ENCODE data around the gene BICDL1.

Gene BICDL1

DNA sequence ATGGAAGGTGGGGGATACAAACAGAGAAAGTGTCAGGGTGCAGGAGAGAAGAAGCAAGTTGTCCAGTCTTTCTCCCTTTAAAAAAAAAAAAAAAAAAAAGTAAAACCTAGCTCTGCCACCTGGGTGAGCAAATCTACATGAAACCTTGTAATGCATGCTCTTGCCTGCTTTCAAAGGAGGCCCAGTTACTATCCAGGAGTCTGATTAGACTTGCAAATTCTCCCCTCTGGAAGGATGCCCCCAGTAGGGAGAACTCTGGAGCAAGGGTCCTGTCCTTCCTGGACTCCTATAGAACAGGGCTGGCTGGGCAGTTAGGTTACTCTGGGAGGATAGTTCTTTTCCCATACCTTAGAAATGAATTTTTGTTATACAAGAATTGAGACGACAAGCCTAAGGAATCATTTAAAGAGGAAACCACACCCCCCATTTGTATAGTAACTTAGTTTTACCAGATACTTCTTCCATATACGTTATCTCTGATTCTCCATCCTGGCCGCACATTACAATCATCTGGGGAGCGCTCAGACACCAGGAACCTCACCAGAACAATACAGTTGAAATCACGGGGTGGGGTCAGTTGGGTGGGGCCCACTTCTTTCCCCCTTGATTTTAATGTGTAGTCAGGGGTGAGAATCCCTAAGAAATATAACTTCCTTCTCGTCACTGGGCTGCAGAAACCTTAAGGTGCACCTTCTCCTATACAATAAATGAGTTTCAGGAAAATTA is 97.0 kb downstream of the BICDL1 start:
- ATAC-seq (replicated peaks) (no peak), DNase-seq (no peak)
- peak overlapping the region; percentile 80 to 93 for H3K27ac Mint-ChIP-seq
- H3K4me3 Mint-ChIP-seq: peak overlapping the region in 1 of 2 donors; percentile 72
- H3K36me3 Mint-ChIP-seq (ENCODE audit: insufficient read depth): peaks cover 47% of the 10 kb centered on the region
- no peaks in the 10 kb centered on the region for H3K9me3 Mint-ChIP-seq
- no peaks in the 10 kb centered on the region for H3K27me3 Mint-ChIP-seq
- H3K4me1 Mint-ChIP-seq (ENCODE audit: low read depth in 2 of 2): peaks cover 10 to 19% of the 10 kb centered on the region in 2 donors

DNA sequence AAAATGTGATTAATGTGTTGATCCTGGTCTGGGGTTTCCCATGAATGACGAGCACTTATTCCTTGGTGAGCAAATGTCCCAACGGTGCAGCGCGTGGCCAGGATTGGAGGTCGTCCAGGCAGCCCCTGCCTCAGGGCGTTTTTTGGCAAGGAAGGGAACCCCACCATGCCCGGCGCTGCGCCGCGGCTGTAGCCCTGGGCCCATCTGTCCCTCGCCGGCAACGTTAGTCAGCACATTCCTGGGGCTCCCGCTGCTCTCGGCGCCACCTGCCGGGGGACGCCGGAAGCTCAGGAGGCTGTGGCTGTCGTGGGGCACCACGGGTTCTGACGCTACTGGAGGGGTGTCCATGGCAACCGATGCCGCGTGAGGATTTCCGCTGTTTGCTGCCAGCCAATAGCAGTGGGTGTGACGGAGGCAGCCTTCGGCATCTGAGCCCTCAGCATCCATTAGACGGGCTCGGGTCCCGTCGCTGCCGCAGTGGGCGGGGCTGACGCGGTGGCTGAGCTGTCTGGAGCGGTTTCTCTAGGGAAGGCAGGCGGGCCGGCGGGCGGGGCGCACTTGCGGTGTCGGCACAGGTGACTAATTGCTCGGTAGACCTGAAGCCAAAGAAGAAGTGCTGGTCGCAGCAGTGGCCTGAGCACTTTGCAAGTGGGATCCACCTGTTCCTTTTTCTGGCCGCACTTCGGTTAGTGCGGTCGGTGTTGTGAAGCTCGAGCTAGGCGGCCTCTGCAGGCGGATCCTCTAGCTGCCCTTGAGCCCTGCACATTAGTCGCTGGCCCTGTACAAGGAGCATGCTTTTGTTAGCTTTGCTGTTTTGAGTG is 98.0 kb downstream of the BICDL1 start:
- DNase-seq (peak; percentile 99 to 100 (median 99)), ATAC-seq (replicated peaks) (peak; percentile 92)
- peaks cover 13 to 23% of the 10 kb centered on the region in 2 donors for H3K4me1 Mint-ChIP-seq (ENCODE audit: low read depth in 2 of 2)
- H3K36me3 Mint-ChIP-seq (ENCODE audit: insufficient read depth): peaks cover 39% of the 10 kb centered on the region
- peak overlapping the region; percentile 72 to 76 for H3K4me3 Mint-ChIP-seq
- no peaks in the 10 kb centered on the region for H3K27me3 Mint-ChIP-seq
- peak overlapping the region; percentile 80 to 93 for H3K27ac Mint-ChIP-seq
- H3K9me3 Mint-ChIP-seq: no peaks in the 10 kb centered on the region

DNA sequence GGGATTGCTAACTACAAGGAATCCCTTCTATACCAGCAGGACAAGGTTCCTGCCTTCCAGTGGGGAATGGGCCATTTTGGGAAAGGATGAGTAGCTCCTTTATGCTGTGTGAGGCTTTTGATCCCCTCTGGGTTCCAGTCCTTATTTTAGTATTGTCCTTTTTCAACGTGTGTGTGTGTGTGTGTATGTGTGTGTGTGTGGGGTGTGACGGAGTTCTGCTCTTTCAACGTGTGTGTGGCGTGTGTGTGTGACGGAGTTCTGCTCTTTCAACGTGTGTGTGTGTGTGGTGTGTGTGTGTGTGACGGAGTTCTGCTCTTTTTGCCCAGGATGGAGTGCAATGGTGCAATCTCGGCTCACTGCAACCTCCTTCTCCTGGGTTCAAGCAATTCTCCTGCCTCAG is 100.1 kb downstream of the BICDL1 start:
- Mint-ChIP-seq H3K9me3 (no peaks in the 10 kb centered on the region), H3K36me3 (ENCODE audit: insufficient read depth) (peaks cover 28% of the 10 kb centered on the region), H3K27ac (no peak overlapping the region), H3K27me3 (no peaks in the 10 kb centered on the region), H3K4me1 (ENCODE audit: low read depth in 2 of 2) (peaks cover 14 to 23% of the 10 kb centered on the region in 2 donors), H3K4me3 (no peak overlapping the region)
- no peak for ATAC-seq (replicated peaks)
- DNase-seq: no peak

DNA sequence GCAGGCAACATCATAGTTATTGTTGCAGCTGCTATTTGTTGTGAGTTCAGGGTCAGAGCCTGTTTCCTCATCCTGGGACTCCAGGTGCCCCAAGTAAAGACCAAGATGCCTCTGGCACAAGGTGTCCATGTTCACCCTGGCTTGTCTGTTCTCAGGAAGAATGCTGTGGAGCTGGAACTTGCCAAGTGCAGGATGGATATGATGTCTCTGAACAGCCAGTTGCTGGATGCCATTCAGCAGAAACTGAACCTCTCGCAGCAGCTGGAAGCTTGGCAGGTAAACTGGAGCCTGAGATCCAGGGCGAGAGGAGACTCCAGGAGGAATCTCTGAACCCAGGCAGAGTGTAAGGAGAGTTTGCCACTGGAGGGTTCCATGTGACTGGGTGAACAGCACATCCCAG is 100.8 kb downstream of the BICDL1 start:
- Mint-ChIP-seq H3K9me3 (no peaks in the 10 kb centered on the region), H3K4me1 (ENCODE audit: low read depth in 2 of 2) (peaks cover 15 to 21% of the 10 kb centered on the region in 2 donors), H3K27ac (no peak overlapping the region), H3K36me3 (ENCODE audit: insufficient read depth) (peaks cover 27% of the 10 kb centered on the region), H3K27me3 (no peaks in the 10 kb centered on the region), H3K4me3 (no peak overlapping the region)
- DNase-seq: no peak
- ATAC-seq (replicated peaks): no peak

DNA sequence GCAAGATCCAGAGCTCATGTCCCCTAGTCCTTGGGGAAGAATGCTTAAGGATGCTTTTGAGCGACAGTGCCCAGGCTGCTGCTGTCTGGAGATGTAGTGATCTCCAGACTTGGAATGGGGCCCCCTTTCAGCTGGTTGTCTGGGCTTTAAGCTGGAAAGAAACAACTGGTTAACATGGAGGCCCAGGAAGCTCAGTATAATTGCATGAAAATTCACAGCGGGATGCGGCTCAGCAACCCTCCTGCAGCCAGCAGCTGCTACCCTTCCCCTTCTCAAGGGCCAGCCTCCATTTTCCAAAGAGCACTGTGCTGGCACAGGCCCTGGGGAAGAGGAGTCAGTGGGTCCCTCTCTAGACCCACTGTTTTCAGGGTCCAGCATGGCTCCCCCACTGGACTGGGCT is 101.2 kb downstream of the BICDL1 start:
- Mint-ChIP-seq H3K4me3 (no peak overlapping the region), H3K27me3 (no peaks in the 10 kb centered on the region), H3K4me1 (ENCODE audit: low read depth in 2 of 2) (peaks cover 16 to 19% of the 10 kb centered on the region in 2 donors), H3K27ac (peak overlapping the region in 1 of 2 donors; percentile 19), H3K9me3 (no peaks in the 10 kb centered on the region), H3K36me3 (ENCODE audit: insufficient read depth) (peaks cover 24% of the 10 kb centered on the region)
- DNase-seq (no peak), ATAC-seq (replicated peaks) (no peak)

DNA sequence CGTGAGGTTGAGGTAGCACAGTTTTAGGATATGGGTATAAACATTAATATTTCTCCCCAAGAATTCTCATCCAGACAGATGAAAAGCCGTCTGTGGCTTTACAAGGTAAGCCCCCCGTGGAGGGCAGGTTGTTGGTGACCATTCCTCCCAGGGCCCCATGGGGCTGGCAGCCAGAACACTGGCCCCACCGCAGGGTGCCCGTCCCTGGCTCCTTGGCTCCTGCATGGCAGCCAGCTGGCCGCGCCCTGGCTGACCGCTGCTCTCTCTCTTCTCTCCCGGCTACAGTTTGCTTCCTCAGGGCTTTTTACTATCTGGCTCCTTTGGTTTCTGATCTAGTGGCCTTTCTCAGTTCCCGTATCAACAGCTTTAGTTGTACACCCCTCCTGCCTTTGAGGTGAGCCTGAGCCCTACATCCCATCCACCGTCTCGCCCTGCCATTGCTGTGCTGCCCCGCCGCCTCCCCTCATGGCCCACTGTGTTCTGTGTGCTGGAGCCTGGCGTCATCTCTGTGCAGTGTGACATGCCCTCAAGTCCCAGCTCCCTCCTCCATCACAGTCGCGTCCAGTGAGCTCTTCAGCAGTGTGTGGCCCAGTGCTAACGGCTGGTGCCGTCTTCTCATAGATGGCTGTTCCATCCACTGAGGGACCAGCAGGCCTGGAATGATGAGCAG is 101.7 kb downstream of the BICDL1 start:
- Mint-ChIP-seq H3K4me1 (ENCODE audit: low read depth in 2 of 2) (peaks cover 16 to 19% of the 10 kb centered on the region in 2 donors), H3K27me3 (no peaks in the 10 kb centered on the region), H3K27ac (peak overlapping the region; percentile 57 to 88), H3K36me3 (ENCODE audit: insufficient read depth) (peaks cover 25% of the 10 kb centered on the region), H3K4me3 (no peak overlapping the region), H3K9me3 (no peaks in the 10 kb centered on the region)
- ATAC-seq (replicated peaks) (no peak), DNase-seq (no peak)

DNA sequence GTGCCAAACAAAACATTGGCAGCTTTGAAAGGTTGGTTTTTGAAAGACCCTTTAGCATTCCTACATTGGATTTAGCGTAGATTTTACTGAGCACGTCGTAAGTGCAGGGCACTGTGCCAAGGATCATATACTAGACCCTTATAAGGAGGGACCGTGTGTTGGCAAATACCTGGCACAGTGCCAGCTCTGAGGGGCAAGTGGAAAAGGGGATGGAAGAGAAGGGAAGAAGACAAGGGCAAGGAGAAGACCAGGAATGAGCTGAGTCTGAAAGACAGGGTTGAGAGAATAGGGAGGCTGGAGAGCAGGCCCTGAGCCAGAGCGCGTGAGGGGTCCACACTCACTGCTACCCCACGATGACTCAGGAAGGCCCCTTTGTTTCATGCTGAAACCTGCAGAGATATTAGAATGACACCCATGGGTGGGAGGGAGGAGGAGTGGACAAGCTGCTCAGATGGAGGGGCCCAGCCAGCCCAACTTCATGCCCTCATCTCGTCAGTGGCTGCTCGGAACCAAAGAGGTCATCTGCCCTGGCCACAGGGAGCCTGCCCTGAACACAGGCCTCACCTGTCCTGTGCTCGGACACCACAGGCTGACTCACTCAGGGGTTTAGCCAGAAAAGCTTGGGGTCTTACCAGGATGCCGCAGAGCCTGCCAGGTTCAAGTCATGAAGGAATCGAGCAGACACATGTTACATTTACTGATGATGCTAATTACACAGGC is 102.5 kb downstream of the BICDL1 start:
- H3K27me3 Mint-ChIP-seq: no peaks in the 10 kb centered on the region
- DNase-seq: no peak

DNA sequence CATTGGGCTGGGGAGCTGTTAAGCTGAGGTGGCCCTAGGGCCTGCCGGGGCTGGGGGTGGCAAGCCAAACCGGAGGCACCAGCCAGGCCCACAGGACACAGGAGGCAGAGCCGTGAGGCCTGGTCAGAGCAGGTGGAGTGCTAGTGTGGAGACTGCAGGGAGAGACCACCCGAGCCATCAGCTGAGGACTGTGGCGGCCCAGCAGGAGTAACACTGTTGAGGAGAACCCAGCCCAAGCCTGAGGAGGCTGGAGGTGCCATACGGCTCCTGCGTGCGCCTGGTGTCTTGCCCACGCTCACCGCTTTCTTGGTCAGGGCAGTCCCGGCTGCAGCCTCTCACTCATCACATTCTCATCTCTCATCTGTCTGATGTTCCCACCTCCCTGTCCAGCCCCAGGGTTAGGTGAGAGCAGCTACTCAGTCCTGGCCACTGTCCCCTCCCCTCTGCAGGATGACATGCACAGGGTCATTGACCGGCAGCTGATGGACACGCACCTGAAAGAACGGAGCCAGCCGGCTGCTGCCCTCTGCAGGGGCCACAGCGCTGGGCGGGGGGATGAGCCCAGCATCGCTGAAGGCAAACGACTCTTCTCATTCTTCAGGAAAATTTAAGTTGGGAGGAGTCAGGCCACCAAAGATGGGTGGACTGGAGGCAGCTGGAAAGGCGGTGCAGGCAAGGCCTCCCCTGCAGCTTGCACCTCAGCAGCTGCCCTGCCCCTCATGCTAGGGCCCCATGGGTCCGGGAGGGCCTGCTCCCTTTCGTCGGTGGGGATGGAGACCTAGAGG is 103.7 kb downstream of the BICDL1 start:
- ATAC-seq (replicated peaks) (no peak), DNase-seq (no peak)
- no peaks in the 10 kb centered on the region for H3K9me3 Mint-ChIP-seq
- peaks cover 38% of the 10 kb centered on the region for H3K36me3 Mint-ChIP-seq (ENCODE audit: insufficient read depth)
- peak overlapping the region in 1 of 2 donors; percentile 74 for H3K27ac Mint-ChIP-seq
- peaks cover 4 to 6% of the 10 kb centered on the region in 2 donors for H3K4me1 Mint-ChIP-seq (ENCODE audit: low read depth in 2 of 2)
- H3K4me3 Mint-ChIP-seq: no peak overlapping the region
- H3K27me3 Mint-ChIP-seq: no peaks in the 10 kb centered on the region

More for the DNA sequence above, 102.5 kb downstream of the BICDL1 start:
- Mint-ChIP-seq H3K9me3 (no peaks in the 10 kb centered on the region), H3K27ac (peak overlapping the region; percentile 57 to 88), H3K36me3 (ENCODE audit: insufficient read depth) (peaks cover 33% of the 10 kb centered on the region), H3K4me1 (ENCODE audit: low read depth in 2 of 2) (peaks cover 15 to 16% of the 10 kb centered on the region in 2 donors), H3K4me3 (no peak overlapping the region)
- ATAC-seq (replicated peaks): no peak

DNA sequence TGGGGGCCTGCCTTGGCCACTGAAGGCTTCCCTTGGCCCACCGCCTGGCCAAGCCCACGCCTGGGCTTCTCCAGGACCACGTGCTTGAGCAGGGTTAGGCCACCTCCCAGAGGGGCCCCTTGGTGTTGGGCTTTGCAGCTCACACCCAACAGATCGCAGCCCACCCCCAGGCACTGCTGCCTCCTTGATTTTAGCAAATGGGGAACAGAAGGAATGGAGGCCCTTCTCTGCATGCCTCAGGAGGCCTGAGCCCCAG is 104.2 kb downstream of the BICDL1 start:
- ATAC-seq (replicated peaks) (no peak), DNase-seq (no peak)
- no peaks in the 10 kb centered on the region for H3K27me3 Mint-ChIP-seq
- peaks cover 43% of the 10 kb centered on the region for H3K36me3 Mint-ChIP-seq (ENCODE audit: insufficient read depth)
- peak overlapping the region; percentile 74 to 75 for H3K27ac Mint-ChIP-seq
- H3K4me1 Mint-ChIP-seq (ENCODE audit: low read depth in 2 of 2): peaks cover 4 to 6% of the 10 kb centered on the region in 2 donors
- H3K9me3 Mint-ChIP-seq: no peaks in the 10 kb centered on the region
- no peak overlapping the region for H3K4me3 Mint-ChIP-seq

DNA sequence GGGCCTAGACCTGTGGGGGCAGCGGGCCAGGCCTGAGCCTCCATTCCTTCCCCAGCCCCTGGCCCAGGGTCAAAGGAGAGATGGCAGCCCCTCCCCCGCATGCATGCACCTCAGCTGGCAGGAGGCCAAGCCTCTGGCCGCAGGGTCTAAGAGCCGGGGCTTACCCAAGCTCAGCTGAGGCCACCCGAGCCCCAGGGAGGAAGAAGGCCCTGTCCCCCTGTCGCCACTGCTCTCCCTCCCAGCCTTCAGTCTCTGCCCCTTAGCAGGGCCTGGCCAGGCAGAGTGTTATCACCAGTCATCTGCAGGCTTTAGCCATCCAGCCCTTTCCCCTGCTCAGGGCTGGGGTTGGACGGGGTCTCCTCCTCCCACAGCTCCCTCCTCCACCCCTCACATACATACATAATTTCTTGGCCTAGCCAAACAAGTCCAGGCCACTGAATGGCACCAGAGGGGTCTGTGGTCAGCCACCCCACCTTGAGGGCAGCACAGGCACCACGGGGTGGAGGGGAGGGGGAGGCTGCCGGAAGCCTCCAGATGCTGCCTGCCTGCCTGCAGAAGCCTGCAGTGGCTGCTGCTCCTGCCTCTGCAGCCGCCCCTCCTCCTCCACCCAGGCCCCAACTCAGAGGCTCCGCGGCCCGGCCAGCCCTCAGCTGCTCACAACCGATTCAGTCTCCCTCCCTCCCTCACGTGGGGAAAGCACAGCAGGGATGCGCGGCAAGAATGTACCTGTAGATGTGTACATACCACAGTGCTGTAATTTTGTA is 104.7 kb downstream of the BICDL1 start:
- peak overlapping the region; percentile 74 to 75 for H3K27ac Mint-ChIP-seq
- no peak for ATAC-seq (replicated peaks)
- no peaks in the 10 kb centered on the region for H3K9me3 Mint-ChIP-seq
- H3K4me1 Mint-ChIP-seq (ENCODE audit: low read depth in 2 of 2): peaks cover 4 to 6% of the 10 kb centered on the region in 2 donors
- DNase-seq: no peak
- H3K4me3 Mint-ChIP-seq: no peak overlapping the region
- peaks cover 48% of the 10 kb centered on the region for H3K36me3 Mint-ChIP-seq (ENCODE audit: insufficient read depth)
- no peaks in the 10 kb centered on the region for H3K27me3 Mint-ChIP-seq

DNA sequence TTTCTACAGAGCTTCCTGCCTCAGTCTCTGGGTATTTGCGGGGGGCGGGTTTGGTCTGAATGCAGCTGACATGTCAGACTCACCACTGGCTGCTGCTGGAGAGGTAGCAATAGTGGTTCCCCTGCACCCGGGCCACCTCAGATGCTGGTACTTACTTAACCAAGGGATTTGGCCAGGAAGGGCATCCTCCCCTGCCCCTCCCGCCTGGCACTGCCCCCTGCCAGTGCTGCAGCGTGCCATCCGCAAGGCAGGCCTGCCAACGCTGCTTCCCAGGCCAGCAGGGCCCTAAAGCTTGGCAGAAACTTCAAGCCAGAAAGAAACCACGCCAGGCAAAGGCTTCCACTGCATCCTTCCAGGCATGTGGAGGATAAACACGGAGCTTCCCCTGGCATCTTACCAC is 105.4 kb downstream of the BICDL1 start:
- Mint-ChIP-seq H3K4me1 (ENCODE audit: low read depth in 2 of 2) (peaks cover 6% of the 10 kb centered on the region in 2 donors), H3K4me3 (no peak overlapping the region), H3K36me3 (ENCODE audit: insufficient read depth) (peaks cover 50% of the 10 kb centered on the region), H3K9me3 (no peaks in the 10 kb centered on the region), H3K27me3 (no peaks in the 10 kb centered on the region), H3K27ac (peak overlapping the region; percentile 74 to 75)
- DNase-seq (no peak), ATAC-seq (replicated peaks) (no peak)

DNA sequence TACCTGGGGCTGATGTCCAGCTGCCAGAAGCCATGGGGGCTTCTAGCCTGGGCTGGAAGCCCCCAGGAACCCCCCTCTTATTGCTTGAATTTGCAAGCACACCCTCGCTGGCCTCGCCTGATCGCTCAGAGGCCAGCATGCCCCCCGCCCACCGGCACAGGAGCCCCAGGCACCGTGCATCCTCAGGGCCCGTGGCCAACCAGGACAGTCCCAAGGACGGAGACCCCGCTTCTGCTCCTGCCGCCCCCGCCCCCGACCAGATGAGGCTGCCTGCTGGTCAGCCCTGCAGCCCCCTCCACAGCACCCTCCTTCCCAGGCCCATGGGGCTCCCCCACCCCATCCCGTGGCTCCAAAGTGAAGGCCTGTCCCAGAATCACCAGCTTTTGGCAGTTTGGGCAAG is 106.3 kb downstream of the BICDL1 start:
- H3K4me1 Mint-ChIP-seq (ENCODE audit: low read depth in 2 of 2): peaks cover 11 to 13% of the 10 kb centered on the region in 2 donors
- H3K9me3 Mint-ChIP-seq: no peaks in the 10 kb centered on the region
- peaks cover 54% of the 10 kb centered on the region for H3K36me3 Mint-ChIP-seq (ENCODE audit: insufficient read depth)
- ATAC-seq (replicated peaks): no peak
- H3K27ac Mint-ChIP-seq: no peak overlapping the region
- H3K4me3 Mint-ChIP-seq: no peak overlapping the region
- DNase-seq: no peak
- H3K27me3 Mint-ChIP-seq: no peaks in the 10 kb centered on the region
